Measurements from ENCODE around the gene UBASH3B. TPM values are rescaled to one million over a fixed set of nuclear protein-coding genes. Genes with fewer than 3 reads are reported as not detected.
A peak's percentile ranks its signal among the peaks of the same experiment; 100 is the strongest.

UBASH3B gene
- total RNA-seq, 1 experiment from 2014 or later = 12.8 TPM

- in situ Hi-C loops (cut with HindIII; ENCODE audit: low pct_unique_long_range_greater_than_20kb, low sequenced_read_pairs) = no loop called here
- no peak for DNase-seq (ENCODE audit: low read depth, low spot score)
Observed at GRCh38 chr11:122802876-122803275, 147.4 kb downstream of the UBASH3B start.

DNA sequence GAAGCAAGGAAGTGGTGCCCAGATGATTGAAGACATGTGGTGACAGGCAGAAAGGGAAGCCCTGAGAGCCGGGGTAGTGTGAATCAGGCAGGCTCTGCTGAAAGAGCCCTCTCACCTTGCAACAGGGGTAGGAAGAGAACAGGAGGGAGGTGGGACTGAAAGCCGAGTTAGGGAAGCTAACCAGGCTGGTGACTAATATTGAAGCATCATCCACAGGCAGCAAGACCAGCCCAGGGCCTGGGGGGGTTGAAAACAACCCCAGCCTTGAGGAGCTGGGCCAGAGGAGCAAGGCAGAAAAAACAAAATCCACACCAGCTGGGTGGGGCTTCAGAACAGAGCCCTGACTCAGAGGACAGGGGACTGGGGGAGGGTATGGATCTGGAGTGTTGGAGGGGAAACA lies 147.8 kb downstream of the UBASH3B start:
- no peak for DNase-seq (ENCODE audit: low read depth, low spot score)
- in situ Hi-C loops (cut with HindIII; ENCODE audit: low pct_unique_long_range_greater_than_20kb, low sequenced_read_pairs) = no loop called here

GRCh38 chr11:122803716-122804115 lies 148.2 kb downstream of the UBASH3B start:
- no peak for DNase-seq (ENCODE audit: low read depth, low spot score)
- in situ Hi-C loops (cut with HindIII; ENCODE audit: low pct_unique_long_range_greater_than_20kb, low sequenced_read_pairs) = no loop called here

- in situ Hi-C loops (cut with HindIII; ENCODE audit: low pct_unique_long_range_greater_than_20kb, low sequenced_read_pairs) = no loop called here
- no peak for DNase-seq (ENCODE audit: low read depth, low spot score)
Observed at GRCh38 chr11:122804161-122804560, 148.6 kb downstream of the UBASH3B start.

- DNase-seq (ENCODE audit: low read depth, low spot score) = no peak
- in situ Hi-C loops (cut with HindIII; ENCODE audit: low pct_unique_long_range_greater_than_20kb, low sequenced_read_pairs) = no loop called here
Observed at GRCh38 chr11:122804796-122805195, 149.3 kb downstream of the UBASH3B start.

GRCh38 chr11:122807731-122808477 lies 152.4 kb downstream of the UBASH3B start:
- in situ Hi-C loops (cut with HindIII; ENCODE audit: low pct_unique_long_range_greater_than_20kb, low sequenced_read_pairs) = no loop called here

DNA sequence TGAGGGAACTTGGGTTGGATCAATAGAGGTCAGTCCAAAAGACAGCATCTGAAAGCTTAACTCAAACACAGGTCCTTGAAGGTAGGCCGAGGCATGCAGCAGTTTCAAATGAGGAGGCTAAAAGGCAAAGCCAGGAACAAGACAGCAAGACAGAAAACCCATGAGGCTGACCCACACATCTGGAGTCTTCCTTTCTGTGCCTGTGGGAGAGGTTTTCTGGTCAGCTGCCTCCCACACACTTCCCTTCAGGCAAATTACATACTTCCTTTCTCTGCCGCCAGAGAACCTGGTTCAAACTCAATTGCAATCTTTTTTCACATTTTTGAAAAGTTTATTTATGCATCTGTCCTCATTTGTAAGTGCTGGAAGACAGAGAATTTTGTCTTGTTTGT lies 153.0 kb downstream of the UBASH3B start:
- in situ Hi-C loops (cut with HindIII; ENCODE audit: low pct_unique_long_range_greater_than_20kb, low sequenced_read_pairs) = no loop called here
- peak; percentile 64 for DNase-seq (ENCODE audit: low read depth, low spot score)

More at GRCh38 chr11:122807731-122808477, 152.4 kb downstream of the UBASH3B start:
- DNase-seq (ENCODE audit: low read depth, low spot score) = no peak

DNA sequence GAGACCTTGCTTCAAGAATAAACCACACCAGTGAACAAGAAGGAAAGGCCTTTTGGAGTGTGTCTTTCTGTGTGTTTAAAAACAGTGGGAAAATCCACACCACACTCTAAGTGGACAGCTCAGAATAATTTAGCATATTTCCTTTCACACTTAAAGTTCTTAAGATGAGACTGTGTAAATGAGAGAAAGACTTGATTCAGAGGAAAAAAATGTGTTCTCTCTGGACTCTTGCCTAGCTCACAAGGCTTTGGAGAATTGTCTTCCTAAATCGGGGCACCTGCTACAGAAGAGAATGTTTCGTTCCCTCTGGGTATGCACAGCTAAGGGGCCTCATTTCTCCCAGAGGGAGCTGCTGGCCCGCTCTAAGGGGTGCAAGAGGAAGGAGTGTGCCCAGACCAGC lies 154.3 kb downstream of the UBASH3B start:
- no peak for DNase-seq (ENCODE audit: low read depth, low spot score)
- in situ Hi-C loops (cut with HindIII; ENCODE audit: low pct_unique_long_range_greater_than_20kb, low sequenced_read_pairs) = no loop called here

- in situ Hi-C loops (cut with HindIII; ENCODE audit: low pct_unique_long_range_greater_than_20kb, low sequenced_read_pairs) = no loop called here
- no peak for DNase-seq (ENCODE audit: low read depth, low spot score)
Observed at GRCh38 chr11:122811721-122812120, 156.2 kb downstream of the UBASH3B start.

GRCh38 chr11:122812638-122813037 lies 157.1 kb downstream of the UBASH3B start:
- in situ Hi-C loops (cut with HindIII; ENCODE audit: low pct_unique_long_range_greater_than_20kb, low sequenced_read_pairs) = no loop called here
- no peak for DNase-seq (ENCODE audit: low read depth, low spot score)

- DNase-seq (ENCODE audit: low read depth, low spot score) = no peak
- in situ Hi-C loops (cut with HindIII; ENCODE audit: low pct_unique_long_range_greater_than_20kb, low sequenced_read_pairs) = no loop called here
Observed at GRCh38 chr11:122813176-122813893, 157.8 kb downstream of the UBASH3B start.

- in situ Hi-C loops (cut with HindIII; ENCODE audit: low pct_unique_long_range_greater_than_20kb, low sequenced_read_pairs) = no loop called here
- DNase-seq (ENCODE audit: low read depth, low spot score) = no peak
Observed at GRCh38 chr11:122813894-122814270, 158.4 kb downstream of the UBASH3B start.

DNA sequence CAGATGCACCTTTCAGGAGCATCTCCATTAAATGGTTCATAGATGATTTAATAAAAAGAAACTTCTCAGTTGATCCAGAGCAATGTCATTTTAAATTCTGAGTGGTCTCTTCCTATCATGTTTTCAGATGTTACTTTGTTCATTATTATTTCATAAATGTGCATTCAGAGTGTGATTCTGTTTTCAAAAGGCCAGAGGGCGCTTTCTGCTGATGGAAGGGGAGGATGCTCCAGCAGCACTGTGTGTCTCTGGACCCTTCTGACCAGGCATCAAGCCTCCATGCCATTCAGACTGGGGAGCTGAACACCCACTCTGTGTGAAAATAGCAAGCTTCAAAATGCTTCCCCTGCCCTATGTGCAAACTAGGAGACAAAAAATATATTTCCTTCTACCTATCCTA lies 158.9 kb downstream of the UBASH3B start:
- peak; percentile 45 for DNase-seq (ENCODE audit: low read depth, low spot score)
- in situ Hi-C loops (cut with HindIII; ENCODE audit: low pct_unique_long_range_greater_than_20kb, low sequenced_read_pairs) = no loop called here

DNA sequence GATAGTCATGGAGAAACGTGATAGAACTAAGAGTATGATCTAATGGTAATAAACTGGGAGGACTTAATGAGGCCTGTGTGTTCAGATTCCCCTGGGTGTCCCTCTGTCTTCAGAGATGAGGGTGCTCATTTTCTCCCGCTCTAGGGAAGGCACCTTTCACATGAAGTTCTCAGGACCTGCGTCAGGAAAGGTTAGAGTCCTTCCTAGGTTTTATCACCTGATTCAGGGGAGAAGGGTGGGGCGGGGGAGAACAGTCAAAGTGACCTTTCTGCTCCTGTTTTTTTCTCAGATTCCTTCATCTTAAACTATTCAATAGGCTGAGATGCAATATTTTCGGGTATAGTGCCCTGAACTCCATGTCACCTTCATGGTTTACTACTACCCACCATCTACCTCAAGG lies 160.4 kb downstream of the UBASH3B start:
- in situ Hi-C loops (cut with HindIII; ENCODE audit: low pct_unique_long_range_greater_than_20kb, low sequenced_read_pairs) = no loop called here
- DNase-seq (ENCODE audit: low read depth, low spot score) = no peak

DNA sequence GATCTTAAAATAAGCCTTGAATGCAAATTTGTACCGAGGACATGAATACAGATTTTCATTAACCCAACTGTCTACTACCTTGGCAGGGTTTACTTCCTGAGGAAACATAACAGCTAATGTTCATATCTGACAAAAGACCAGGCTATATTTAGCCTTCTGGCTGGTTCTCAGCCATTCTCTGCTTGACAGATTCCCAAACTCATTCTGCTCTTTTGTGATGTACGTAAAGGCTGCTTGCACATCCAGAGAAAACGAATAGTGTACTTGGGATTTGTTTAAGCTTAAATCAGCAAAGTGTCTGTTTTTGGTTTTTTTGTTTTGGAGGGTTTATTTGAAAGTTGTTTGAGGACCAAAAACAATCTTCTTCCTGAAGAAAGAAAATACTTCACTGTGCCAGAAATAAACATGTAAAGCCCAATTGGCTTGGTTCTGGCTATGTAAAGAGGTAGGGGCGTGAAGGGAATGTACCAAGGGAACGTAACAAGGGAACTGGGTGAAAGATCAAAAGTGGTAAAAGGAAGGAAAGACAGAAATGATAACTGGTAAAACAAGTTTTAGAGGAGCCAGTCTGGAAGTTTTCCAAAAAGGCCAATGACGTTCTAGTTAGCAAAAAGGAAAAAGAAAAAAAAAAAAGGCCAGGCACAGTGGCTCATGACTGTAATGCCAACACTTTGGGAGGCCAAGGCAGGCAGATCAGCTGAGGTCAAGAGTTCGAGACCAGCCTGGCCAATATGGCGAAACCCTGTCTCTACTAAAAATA lies 161.4 kb downstream of the UBASH3B start:
- DNase-seq (ENCODE audit: low read depth, low spot score) = no peak
- in situ Hi-C loops (cut with HindIII; ENCODE audit: low pct_unique_long_range_greater_than_20kb, low sequenced_read_pairs) = no loop called here

- DNase-seq (ENCODE audit: low read depth, low spot score) = no peak
- in situ Hi-C loops (cut with HindIII; ENCODE audit: low pct_unique_long_range_greater_than_20kb, low sequenced_read_pairs) = no loop called here
Observed at GRCh38 chr11:122820158-122820557, 164.6 kb downstream of the UBASH3B start.

- in situ Hi-C loops (cut with HindIII; ENCODE audit: low pct_unique_long_range_greater_than_20kb, low sequenced_read_pairs) = no loop called here
Observed at GRCh38 chr11:122821169-122821568, 165.6 kb downstream of the UBASH3B start.

GRCh38 chr11:122822241-122822640 lies 166.7 kb downstream of the UBASH3B start:
- in situ Hi-C loops (cut with HindIII; ENCODE audit: low pct_unique_long_range_greater_than_20kb, low sequenced_read_pairs) = no loop called here
- no peak for DNase-seq (ENCODE audit: low read depth, low spot score)

More at GRCh38 chr11:122821169-122821568, 165.6 kb downstream of the UBASH3B start:
- no peak for DNase-seq (ENCODE audit: low read depth, low spot score)
